Measurements from ENCODE around the gene C1QL4. TPM values are rescaled to one million over a fixed set of nuclear protein-coding genes. Genes with fewer than 3 reads are reported as not detected.

Gene C1QL4
- total RNA-seq, 1 experiment from 2014 or later = 2.1 TPM

DNA sequence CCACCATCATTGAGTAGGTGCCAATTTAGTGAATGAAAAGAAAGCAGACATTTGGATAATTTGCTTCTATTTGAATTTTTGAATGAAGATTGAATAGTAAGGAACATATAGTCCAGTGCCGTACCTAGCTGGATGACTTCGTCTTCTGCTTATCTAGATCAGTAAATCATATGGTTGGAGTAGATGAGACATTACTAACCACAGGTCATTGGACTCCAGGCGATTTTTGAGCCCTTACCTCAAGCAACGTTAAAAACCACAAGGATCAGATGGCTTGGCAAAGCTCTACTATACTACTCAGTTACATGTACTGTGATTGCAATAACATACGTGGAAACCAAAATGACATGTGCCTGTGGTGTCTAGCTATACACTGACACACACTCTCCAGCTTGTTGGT, 28.6 kb upstream of the C1QL4 start:
- CTCF ChIA-PET = no interaction called here

DNA sequence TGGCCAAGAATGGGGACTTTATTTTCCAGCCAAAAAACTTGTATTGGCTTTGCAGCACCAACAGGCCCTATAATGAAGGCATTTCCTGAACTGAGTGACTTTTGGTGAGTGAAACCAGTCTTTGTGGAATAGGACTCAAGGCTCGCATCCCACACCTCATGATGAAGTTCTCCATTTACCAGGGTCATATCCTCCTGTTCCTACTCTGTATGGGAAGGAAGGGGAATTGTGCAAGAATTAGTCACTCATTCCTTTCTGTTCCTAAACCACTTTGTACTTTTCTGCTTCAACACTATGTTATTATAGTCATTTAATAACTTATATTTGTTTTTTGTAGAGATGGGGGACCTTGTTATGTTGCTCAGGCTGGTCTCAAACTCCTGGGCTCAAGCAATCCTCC, 28.0 kb upstream of the C1QL4 start:
- CTCF ChIA-PET = no interaction called here
- no peak overlapping the region for H3K27ac ChIP-seq (ENCODE audit: low read length)
- H3K9me3 ChIP-seq (ENCODE audit: control insufficient read depth, insufficient read depth, low read depth, low read length) = no peaks in the 10 kb centered on the region
- DNase-seq (ENCODE audit: low read depth, low spot score) (no peak), ATAC-seq (no peak)
- POLR2A ChIA-PET = no interaction called here
- intact Hi-C loops (cut with micrococcal nuclease; ENCODE audit: unreplicated experiment) = no loop called here
- in situ Hi-C loops (cut with HindIII; ENCODE audit: low pct_unique_long_range_greater_than_20kb, low sequenced_read_pairs) = loop anchor here (25.0 kb wide), 1 partner anchor 147 kb away; no protein-coding TSS in a partner anchor
- no peak overlapping the region for H3K4me3 ChIP-seq (ENCODE audit: low read depth in 2 of 2, low read length in 2 of 2)
- no peak for TF ChIP-seq TCF7L2 (IDR thresholded peaks at IDR 0.05; ENCODE audit: low read depth, low read length)
- no peak for TF ChIP-seq SIN3A (IDR thresholded peaks at IDR 0.05; ENCODE audit: borderline replicate concordance, insufficient read depth, low read depth, low read length)
- no peak for TF ChIP-seq POLR2AphosphoS5 (IDR thresholded peaks at IDR 0.05; ENCODE audit: low read depth, low read length)
- TF ChIP-seq, protein P1, sequence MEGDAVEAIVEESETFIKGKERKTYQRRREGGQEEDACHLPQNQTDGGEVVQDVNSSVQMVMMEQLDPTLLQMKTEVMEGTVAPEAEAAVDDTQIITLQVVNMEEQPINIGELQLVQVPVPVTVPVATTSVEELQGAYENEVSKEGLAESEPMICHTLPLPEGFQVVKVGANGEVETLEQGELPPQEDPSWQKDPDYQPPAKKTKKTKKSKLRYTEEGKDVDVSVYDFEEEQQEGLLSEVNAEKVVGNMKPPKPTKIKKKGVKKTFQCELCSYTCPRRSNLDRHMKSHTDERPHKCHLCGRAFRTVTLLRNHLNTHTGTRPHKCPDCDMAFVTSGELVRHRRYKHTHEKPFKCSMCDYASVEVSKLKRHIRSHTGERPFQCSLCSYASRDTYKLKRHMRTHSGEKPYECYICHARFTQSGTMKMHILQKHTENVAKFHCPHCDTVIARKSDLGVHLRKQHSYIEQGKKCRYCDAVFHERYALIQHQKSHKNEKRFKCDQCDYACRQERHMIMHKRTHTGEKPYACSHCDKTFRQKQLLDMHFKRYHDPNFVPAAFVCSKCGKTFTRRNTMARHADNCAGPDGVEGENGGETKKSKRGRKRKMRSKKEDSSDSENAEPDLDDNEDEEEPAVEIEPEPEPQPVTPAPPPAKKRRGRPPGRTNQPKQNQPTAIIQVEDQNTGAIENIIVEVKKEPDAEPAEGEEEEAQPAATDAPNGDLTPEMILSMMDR (IDR thresholded peaks at IDR 0.05) = no peak
- TF ChIP-seq, protein P2, sequence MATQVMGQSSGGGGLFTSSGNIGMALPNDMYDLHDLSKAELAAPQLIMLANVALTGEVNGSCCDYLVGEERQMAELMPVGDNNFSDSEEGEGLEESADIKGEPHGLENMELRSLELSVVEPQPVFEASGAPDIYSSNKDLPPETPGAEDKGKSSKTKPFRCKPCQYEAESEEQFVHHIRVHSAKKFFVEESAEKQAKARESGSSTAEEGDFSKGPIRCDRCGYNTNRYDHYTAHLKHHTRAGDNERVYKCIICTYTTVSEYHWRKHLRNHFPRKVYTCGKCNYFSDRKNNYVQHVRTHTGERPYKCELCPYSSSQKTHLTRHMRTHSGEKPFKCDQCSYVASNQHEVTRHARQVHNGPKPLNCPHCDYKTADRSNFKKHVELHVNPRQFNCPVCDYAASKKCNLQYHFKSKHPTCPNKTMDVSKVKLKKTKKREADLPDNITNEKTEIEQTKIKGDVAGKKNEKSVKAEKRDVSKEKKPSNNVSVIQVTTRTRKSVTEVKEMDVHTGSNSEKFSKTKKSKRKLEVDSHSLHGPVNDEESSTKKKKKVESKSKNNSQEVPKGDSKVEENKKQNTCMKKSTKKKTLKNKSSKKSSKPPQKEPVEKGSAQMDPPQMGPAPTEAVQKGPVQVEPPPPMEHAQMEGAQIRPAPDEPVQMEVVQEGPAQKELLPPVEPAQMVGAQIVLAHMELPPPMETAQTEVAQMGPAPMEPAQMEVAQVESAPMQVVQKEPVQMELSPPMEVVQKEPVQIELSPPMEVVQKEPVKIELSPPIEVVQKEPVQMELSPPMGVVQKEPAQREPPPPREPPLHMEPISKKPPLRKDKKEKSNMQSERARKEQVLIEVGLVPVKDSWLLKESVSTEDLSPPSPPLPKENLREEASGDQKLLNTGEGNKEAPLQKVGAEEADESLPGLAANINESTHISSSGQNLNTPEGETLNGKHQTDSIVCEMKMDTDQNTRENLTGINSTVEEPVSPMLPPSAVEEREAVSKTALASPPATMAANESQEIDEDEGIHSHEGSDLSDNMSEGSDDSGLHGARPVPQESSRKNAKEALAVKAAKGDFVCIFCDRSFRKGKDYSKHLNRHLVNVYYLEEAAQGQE (IDR thresholded peaks at IDR 0.05; ENCODE audit: insufficient read depth in 1 of 2, low read depth in 2 of 2, low read length in 1 of 2) = no peak
- no peaks in the 10 kb centered on the region; the same call in 1 of the 2 replicates for H3K36me3 ChIP-seq (ENCODE audit: control insufficient read depth, insufficient read depth, low read length)
- no TSS peak for BruUV-seq (replicated peaks)
- H3K4me1 ChIP-seq (ENCODE audit: control insufficient read depth, insufficient read depth, low read length) = peaks cover 17% of the 10 kb centered on the region
- H3K27me3 ChIP-seq (ENCODE audit: control insufficient read depth, insufficient read depth, low read length) = no peaks in the 10 kb centered on the region

More for the DNA sequence above, 28.6 kb upstream of the C1QL4 start:
- Histone ChIP-seq H3K36me3 (ENCODE audit: control insufficient read depth, insufficient read depth, low read length) (no peaks in the 10 kb centered on the region; the same call in 1 of the 2 replicates), H3K9me3 (ENCODE audit: control insufficient read depth, insufficient read depth, low read depth, low read length) (no peaks in the 10 kb centered on the region), H3K27me3 (ENCODE audit: control insufficient read depth, insufficient read depth, low read length) (no peaks in the 10 kb centered on the region), H3K4me3 (ENCODE audit: low read depth in 2 of 2, low read length in 2 of 2) (peak overlapping the region in 1 of 2 experiments; percentile 78; a peak in 1 of 4 replicates), H3K4me1 (ENCODE audit: control insufficient read depth, insufficient read depth, low read length) (peaks cover 18% of the 10 kb centered on the region), H3K27ac (ENCODE audit: low read length) (peak overlapping the region; percentile 92)
- TF ChIP-seq SIN3A (IDR thresholded peaks at IDR 0.05; ENCODE audit: borderline replicate concordance, insufficient read depth, low read depth, low read length) (no peak), TCF7L2 (IDR thresholded peaks at IDR 0.05; ENCODE audit: low read depth, low read length) (no peak)
- TF ChIP-seq, protein P1 (IDR thresholded peaks at IDR 0.05) = no peak
- POLR2A ChIA-PET = interaction anchor here (0.6 kb wide), 1 partner anchor 215 kb away, joined by 3 read pairs; no protein-coding TSS in a partner anchor
- ATAC-seq (no peak), DNase-seq (ENCODE audit: low read depth, low spot score) (no peak)
- in situ Hi-C loops (cut with HindIII; ENCODE audit: low pct_unique_long_range_greater_than_20kb, low sequenced_read_pairs) (loop anchor here (25.0 kb wide), 1 partner anchor 147 kb away; no protein-coding TSS in a partner anchor), intact Hi-C loops (cut with micrococcal nuclease; ENCODE audit: unreplicated experiment) (no loop called here)
- BruUV-seq (replicated peaks) = no TSS peak

Measured in Panc1 (cell line).